Stimulated activated effector memory CD8-positive, alpha-beta T cell treated with anti-CD3 and anti-CD28 coated beads, Interleukin-12 subunit alpha, Interleukin-12 subunit beta, amount 100 ng/mL, for 72 hours (primary cell): ENCODE data around the gene PPP1R1A.

Experiments
- ATAC-seq: fragments of 150-1000 bp; cut with Tn5 transposase; 2 replicates; pipeline ENCODE4 v1.10.0; 2021
- DNase-seq, 2 donors: peaks; one replicate each; pipeline ENCODE4 v3.0.0; 2021 to 2022; ENCODE audit warnings: low spot score in 2 of 2
- H3K27ac Mint-ChIP-seq: one replicate; pipeline ENCODE4 v1.8.0; 2022; ENCODE audit warnings: mild to moderate bottlenecking, mixed read lengths
- H3K36me3 Mint-ChIP-seq: one replicate; pipeline ENCODE4 v1.8.0; 2022; ENCODE audit warnings: mild to moderate bottlenecking, mixed read lengths
- H3K4me1 Mint-ChIP-seq: one replicate; pipeline ENCODE4 v1.8.0; 2022; ENCODE audit warnings: mixed read lengths
- H3K4me3 Mint-ChIP-seq: one replicate; pipeline ENCODE4 v1.8.0; 2022; ENCODE audit warnings: mild to moderate bottlenecking, mixed read lengths
- H3K9me3 Mint-ChIP-seq: one replicate; pipeline ENCODE4 v1.8.0; 2022; ENCODE audit warnings: mixed read lengths

The PPP1R1A gene

DNA sequence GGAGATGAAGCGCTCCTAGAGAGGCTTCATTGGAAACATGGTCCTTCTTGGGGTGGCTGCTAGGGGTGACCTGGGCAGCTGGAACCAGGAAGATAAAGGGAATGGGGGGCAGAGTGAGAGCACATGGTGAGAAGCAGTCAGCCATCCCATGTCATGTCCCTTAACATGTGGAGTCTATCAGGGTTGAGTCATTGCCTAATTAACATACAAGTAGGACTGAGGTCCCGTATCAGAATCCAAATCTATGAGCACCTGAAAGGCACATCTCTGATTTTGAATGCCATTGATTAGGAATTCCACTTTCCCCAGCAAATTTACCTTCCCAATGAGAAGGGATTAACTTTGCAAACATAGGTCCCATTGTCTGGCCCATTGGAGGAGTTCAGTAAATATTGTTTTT lies 20.3 kb upstream of the PPP1R1A start:
- Mint-ChIP-seq H3K4me3 (no peak overlapping the region), H3K27ac (no peak overlapping the region), H3K9me3 (no peaks in the 10 kb centered on the region), H3K36me3 (no peaks in the 10 kb centered on the region), H3K4me1 (no peaks in the 10 kb centered on the region)
- ATAC-seq: no peak
- DNase-seq: no peak

DNA sequence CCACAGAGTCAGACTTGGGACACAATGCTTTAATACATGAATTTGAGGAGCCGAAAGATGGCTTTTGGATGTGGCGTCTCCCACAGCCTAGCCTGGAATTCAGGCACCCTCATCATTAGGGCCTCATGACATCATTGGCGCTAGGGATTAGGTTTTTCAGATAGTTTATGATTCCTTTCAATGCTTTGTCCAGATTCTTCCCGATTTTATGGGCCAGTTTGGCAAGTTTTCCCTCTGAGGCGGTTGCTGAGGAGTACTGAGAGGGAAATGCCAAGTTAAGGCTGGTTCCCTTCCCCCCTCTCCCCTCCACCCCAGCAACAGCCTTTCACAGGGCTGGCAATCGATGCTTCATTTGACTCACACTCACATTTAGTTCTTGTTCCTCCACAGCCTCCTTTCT lies 19.7 kb upstream of the PPP1R1A start:
- DNase-seq (no peak), ATAC-seq (no peak)
- H3K9me3 Mint-ChIP-seq: no peaks in the 10 kb centered on the region
- H3K4me3 Mint-ChIP-seq: no peak overlapping the region
- no peak overlapping the region for H3K27ac Mint-ChIP-seq
- H3K4me1 Mint-ChIP-seq: no peaks in the 10 kb centered on the region
- H3K36me3 Mint-ChIP-seq: no peaks in the 10 kb centered on the region

DNA sequence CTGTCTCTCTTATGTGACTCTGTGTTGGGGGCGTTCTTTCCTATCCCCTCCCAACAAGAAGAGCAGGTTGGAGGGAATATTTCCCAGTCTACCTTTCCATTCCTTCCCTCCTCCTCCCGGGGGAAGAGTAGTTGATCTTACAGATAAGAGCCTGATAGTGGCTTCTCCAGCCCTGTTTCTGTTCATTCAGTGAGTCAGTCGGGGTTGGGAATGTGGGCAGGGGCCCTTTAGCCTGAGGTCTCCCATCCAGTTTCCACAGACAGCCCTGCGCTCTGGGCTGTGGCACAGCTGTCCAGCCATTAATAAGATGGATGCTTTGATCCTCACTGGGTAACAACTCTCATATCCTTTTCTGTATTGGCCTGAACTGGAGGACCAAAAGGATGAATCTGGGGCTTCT lies 18.1 kb upstream of the PPP1R1A start:
- H3K9me3 Mint-ChIP-seq: no peaks in the 10 kb centered on the region
- ATAC-seq (no peak), DNase-seq (no peak)
- no peak overlapping the region for H3K4me3 Mint-ChIP-seq
- H3K27ac Mint-ChIP-seq: no peak overlapping the region
- H3K4me1 Mint-ChIP-seq: no peaks in the 10 kb centered on the region
- no peaks in the 10 kb centered on the region for H3K36me3 Mint-ChIP-seq

DNA sequence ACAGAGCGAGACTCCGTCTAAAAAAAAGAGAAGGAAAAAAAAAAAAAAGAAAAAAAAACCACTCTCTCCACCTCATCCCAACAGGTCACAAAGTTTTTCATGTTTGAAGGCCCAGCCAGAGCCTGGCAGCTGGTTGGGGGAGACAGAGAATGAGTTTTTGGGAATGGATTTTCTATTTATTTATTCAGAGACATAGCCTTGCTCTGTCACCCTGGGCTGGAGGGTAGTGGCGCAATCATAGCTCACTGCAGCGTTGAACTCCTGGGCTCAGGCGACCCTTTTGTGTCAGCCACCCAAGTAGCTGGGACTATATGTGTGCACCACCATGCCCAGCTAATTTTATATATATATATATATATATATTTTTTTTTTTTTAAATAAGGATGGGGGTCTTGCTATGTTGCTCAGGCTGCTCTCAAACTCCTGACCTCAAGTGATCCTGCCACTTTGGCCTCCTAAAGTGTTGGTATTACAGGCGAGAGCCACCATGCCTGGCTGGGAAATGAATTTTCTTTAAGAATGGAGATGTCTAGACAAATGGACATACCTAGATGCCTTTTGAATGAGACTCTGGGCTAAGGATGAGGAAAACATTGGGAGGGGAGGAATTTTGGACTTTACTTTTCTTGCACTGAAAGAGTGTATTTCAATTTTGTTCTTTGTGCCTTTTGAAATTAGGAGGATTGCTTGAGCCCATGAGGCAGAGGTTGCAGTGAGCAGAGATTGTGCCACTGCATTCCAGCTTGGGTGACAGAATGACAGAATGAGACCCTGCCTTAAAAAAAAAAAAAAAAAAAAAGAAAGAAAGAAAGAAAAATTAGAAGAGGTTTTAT lies 16.9 kb upstream of the PPP1R1A start:
- Mint-ChIP-seq H3K27ac (no peak overlapping the region), H3K4me3 (no peak overlapping the region), H3K4me1 (no peaks in the 10 kb centered on the region), H3K9me3 (no peaks in the 10 kb centered on the region), H3K36me3 (no peaks in the 10 kb centered on the region)
- DNase-seq: no peak
- ATAC-seq: no peak

DNA sequence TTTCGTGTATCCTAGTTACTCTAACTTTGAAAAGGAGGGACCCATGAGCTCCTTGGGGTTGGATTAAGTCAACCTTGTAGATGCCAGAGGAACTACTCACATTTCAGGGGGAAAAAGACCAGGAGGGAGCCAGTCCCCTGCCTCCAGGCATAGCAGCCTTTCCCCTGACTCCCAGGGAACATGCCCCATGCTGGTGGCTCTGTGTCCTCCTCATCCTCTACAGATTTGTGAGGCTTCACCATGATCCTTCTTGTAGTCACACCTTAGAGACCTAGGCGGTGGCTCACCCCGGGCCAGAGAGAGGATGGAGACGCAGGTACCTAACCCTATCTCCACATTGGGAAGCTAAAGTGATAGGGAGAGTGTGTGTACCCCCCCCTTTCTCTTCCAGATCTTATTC lies 16.0 kb upstream of the PPP1R1A start:
- DNase-seq: no peak

DNA sequence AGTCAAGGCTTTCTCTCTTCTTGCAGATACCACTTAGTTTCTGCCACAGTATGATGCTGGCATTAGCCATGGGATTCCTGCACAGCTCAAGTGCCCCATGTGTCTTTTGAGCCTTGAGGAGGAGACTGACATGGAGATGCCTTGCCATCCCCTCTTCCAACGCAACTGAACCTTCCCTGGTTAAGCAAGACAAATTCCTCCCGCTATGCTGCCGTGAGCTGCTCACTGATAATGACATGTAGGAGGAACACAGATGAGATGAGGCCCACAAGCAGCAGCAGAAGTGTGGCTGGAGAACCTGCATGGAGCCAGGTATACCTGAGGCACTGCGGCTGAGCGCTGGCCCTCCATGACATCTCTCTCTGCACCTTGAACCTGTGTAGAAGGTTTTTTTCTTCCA lies 15.4 kb upstream of the PPP1R1A start:
- Mint-ChIP-seq H3K4me3 (no peak overlapping the region), H3K4me1 (no peaks in the 10 kb centered on the region), H3K9me3 (no peaks in the 10 kb centered on the region), H3K36me3 (no peaks in the 10 kb centered on the region), H3K27ac (no peak overlapping the region)
- DNase-seq (no peak), ATAC-seq (no peak)

More for the DNA sequence above, 16.0 kb upstream of the PPP1R1A start:
- no peak overlapping the region for H3K4me3 Mint-ChIP-seq
- no peaks in the 10 kb centered on the region for H3K36me3 Mint-ChIP-seq
- no peaks in the 10 kb centered on the region for H3K4me1 Mint-ChIP-seq
- no peaks in the 10 kb centered on the region for H3K9me3 Mint-ChIP-seq
- ATAC-seq: no peak
- H3K27ac Mint-ChIP-seq: no peak overlapping the region

DNA sequence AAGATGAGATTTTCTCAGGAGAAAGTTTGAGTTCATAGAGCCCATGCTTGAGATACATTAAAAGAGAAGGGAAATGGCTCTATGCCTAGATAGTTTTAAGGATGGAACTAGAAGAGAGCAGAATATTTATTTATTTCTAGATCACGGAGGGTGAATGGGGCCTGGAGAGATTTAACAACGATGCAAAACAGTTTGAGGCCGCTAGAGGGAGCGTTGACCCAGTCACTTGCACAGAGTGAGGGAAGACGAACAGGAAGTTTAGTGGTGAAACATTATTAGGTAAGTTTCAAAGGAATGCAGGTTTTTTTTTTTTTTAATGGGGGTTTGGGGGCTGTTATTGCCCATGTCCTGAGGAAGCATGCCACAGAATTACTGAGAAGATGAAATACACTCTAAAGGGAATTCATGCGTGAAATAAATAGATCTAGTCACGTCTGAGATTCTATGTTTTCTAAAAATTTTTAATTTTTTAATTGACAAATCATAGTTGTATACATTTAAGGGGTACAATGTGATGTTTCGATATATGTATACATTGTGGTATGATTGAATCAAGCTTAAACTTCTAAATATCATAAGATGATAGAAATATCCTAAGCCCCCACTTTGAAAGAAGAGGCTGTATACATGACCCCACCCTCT lies 14.8 kb upstream of the PPP1R1A start:
- no peaks in the 10 kb centered on the region for H3K4me1 Mint-ChIP-seq
- no peak overlapping the region for H3K4me3 Mint-ChIP-seq
- no peaks in the 10 kb centered on the region for H3K9me3 Mint-ChIP-seq
- DNase-seq: peak; percentile 40 to 75
- H3K36me3 Mint-ChIP-seq: no peaks in the 10 kb centered on the region
- peak; percentile 86 for ATAC-seq
- no peak overlapping the region for H3K27ac Mint-ChIP-seq

DNA sequence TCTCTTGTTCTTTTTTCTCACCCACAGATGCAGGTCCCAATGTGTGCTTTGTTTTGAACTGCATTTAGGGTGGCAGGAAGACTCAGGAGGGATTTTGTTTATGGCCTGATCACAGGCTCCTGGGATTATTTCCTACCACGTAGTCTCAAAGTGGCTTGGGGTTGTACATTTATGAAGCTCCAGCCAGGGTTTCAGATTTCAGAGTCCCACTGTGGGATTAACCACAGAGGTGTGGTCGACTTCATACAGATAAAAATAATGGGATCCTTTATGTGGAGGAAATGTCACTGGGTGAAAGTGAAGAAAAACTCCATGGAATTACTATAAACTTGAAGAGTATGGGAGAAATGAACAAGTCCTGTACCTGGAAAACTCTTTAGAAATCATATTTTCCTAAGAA lies 14.2 kb upstream of the PPP1R1A start:
- Mint-ChIP-seq H3K4me1 (no peaks in the 10 kb centered on the region), H3K36me3 (no peaks in the 10 kb centered on the region), H3K27ac (no peak overlapping the region), H3K9me3 (no peaks in the 10 kb centered on the region), H3K4me3 (no peak overlapping the region)
- DNase-seq (no peak), ATAC-seq (no peak)

DNA sequence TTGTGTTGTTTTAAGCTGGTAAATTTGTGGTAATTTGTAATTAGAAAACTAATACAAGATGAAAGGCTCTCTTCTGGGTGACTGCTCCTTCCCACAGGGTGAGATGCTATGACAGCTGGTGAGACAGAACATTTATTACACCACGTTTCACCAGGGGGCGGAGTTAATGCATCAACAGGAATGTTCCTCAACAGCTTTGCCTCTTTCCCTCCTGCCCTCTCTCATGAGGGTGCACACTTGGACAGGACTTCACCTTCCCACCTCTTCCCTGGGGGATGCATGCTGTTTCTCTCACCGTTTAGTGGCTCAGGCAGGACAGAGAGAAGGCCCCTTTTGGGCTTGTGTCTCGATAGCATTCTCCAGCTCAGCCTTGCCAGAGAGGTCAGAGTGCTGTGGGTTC lies 13.4 kb upstream of the PPP1R1A start:
- no peaks in the 10 kb centered on the region for H3K36me3 Mint-ChIP-seq
- no peak for DNase-seq

DNA sequence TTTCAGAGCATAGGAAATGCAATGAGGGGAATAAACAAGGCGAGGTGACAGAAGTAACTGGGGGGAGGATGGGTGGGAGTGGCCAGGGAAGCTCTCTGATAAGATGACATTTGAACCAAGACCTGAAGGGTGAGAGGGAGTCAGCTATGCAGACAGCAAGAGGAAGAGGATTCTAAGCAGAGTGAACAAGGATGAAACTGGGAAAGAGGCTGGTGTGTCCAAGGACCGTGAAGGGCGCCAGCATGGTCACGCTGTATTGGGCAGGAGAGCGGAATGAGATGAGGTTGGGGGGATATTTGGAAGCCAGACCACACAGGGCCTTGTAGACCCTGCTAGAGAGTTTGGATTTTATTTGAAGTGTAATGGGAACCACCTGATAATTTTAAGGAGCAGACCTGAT lies 10.5 kb upstream of the PPP1R1A start:
- no peaks in the 10 kb centered on the region for H3K36me3 Mint-ChIP-seq
- H3K27ac Mint-ChIP-seq: no peak overlapping the region
- no peak overlapping the region for H3K4me3 Mint-ChIP-seq
- H3K4me1 Mint-ChIP-seq: no peaks in the 10 kb centered on the region
- no peaks in the 10 kb centered on the region for H3K9me3 Mint-ChIP-seq
- ATAC-seq: no peak
- DNase-seq: no peak

More for the DNA sequence above, 13.4 kb upstream of the PPP1R1A start:
- H3K27ac Mint-ChIP-seq: no peak overlapping the region
- ATAC-seq: no peak
- no peaks in the 10 kb centered on the region for H3K9me3 Mint-ChIP-seq
- H3K4me3 Mint-ChIP-seq: no peak overlapping the region
- no peaks in the 10 kb centered on the region for H3K4me1 Mint-ChIP-seq

DNA sequence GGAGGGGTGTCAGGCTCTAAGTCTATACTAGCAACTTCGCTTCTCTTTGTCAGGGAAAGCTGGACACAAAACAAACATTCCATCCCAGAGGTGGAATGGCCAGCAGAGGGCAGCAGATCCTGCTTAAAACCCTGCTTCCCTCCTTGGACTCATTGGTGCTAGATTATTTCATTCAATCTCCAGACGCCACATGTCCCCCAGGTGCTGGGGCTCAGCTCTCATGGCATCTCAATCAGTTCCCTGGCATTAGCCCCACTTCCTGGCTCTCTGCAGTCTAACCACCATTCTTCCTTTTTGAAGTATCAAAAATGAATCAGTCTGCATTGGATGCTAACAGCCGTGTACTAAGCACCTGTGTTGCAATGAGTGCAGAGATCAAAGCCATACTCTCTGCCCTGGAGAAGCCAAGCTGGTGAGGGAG lies 8.1 kb upstream of the PPP1R1A start:
- H3K27ac Mint-ChIP-seq: no peak overlapping the region
- no peaks in the 10 kb centered on the region for H3K4me1 Mint-ChIP-seq
- peak; percentile 37 to 67 for DNase-seq
- no peaks in the 10 kb centered on the region for H3K36me3 Mint-ChIP-seq
- peak; percentile 53 for ATAC-seq
- no peaks in the 10 kb centered on the region for H3K9me3 Mint-ChIP-seq
- H3K4me3 Mint-ChIP-seq: no peak overlapping the region

DNA sequence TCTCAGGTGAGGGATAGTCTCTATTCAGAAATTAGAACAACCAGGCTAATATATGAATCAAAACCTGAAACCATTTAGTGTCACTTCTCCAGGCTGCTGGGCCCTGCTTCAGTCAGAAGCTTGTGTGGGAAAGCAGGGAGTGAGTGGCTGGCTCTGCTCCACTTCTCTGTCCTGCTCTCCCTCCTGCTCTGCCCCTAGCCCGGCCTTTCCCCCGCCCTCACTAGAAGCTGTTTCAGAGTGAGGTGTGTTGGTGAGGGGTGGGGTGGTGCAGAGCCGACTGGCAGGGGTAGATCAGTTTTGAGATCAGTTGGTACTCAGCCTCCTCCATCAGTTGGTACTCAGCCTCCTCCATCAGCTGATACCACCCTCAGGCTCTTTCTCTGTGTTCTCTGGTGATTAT lies 7.0 kb upstream of the PPP1R1A start:
- no peaks in the 10 kb centered on the region for H3K9me3 Mint-ChIP-seq
- no peaks in the 10 kb centered on the region for H3K36me3 Mint-ChIP-seq
- no peak overlapping the region for H3K4me3 Mint-ChIP-seq
- no peak for ATAC-seq
- H3K27ac Mint-ChIP-seq: no peak overlapping the region
- no peaks in the 10 kb centered on the region for H3K4me1 Mint-ChIP-seq
- DNase-seq: no peak

DNA sequence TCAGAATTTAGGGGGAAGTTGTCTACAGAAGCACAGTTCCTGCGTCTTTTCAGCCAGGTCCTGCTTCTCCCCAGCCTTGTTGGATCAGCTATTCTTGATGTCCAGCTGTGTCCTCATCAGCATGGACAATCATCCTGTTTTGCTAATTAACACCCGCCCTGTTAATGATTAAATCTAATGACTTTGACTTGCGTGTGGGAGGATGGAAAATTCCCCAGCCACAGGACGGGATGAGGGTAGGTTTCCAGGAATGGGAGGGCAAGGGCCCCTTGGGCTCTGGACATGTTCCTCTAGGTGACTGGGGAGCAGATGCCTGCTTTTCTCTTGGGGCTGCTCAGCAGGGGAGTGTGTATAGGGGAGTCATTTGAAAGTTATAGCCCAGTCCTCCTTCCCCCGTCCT lies 5.3 kb upstream of the PPP1R1A start:
- DNase-seq (no peak), ATAC-seq (no peak)
- Mint-ChIP-seq H3K4me3 (no peak overlapping the region), H3K27ac (no peak overlapping the region), H3K4me1 (peaks cover 7% of the 10 kb centered on the region), H3K36me3 (no peaks in the 10 kb centered on the region), H3K9me3 (no peaks in the 10 kb centered on the region)

DNA sequence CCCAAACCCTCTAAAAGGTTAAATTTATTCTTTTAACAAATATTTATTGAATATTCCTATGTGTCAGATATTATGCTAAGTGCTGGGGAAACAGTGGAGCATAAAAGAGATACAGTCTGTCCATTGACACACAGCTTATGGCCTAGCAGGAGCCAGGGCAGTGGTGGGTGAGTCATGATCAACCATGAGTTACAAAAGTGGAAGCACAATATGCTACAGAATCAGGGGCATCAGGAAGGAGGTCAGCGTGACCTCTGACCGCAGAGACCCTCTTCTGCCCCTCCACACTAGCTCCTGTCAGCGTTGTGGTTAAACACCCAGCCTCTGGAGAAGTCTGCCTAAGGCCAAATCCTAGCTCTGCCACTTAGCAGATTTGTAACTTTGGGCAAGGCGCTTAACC lies 4.7 kb upstream of the PPP1R1A start:
- peaks cover 9% of the 10 kb centered on the region for H3K4me1 Mint-ChIP-seq
- H3K36me3 Mint-ChIP-seq: no peaks in the 10 kb centered on the region
- no peak overlapping the region for H3K27ac Mint-ChIP-seq
- no peaks in the 10 kb centered on the region for H3K9me3 Mint-ChIP-seq
- no peak for DNase-seq
- ATAC-seq: no peak
- H3K4me3 Mint-ChIP-seq: no peak overlapping the region

DNA sequence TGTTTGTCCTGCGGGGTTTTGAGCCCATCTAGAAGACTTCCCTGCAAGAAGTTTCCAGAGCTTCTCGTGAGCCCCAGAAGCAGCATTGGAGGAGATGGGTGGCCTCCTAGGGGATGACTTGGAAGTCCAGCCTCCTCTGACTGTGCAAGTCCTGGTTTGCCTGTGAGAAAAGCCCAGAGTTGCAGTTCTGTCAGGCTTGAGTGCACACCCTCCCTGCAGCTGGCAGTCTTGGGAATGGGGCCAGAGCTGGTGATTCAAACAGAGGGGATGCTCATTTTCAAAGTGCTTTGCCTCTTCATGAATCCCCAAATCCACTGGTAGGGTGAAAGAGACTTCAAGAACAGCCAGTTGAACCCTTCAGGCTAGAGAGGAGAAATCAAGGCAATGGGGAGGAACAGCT lies 3.9 kb upstream of the PPP1R1A start:
- DNase-seq (no peak), ATAC-seq (no peak)
- Mint-ChIP-seq H3K4me3 (no peak overlapping the region), H3K4me1 (peaks cover 9% of the 10 kb centered on the region), H3K27ac (no peak overlapping the region), H3K9me3 (no peaks in the 10 kb centered on the region), H3K36me3 (no peaks in the 10 kb centered on the region)

DNA sequence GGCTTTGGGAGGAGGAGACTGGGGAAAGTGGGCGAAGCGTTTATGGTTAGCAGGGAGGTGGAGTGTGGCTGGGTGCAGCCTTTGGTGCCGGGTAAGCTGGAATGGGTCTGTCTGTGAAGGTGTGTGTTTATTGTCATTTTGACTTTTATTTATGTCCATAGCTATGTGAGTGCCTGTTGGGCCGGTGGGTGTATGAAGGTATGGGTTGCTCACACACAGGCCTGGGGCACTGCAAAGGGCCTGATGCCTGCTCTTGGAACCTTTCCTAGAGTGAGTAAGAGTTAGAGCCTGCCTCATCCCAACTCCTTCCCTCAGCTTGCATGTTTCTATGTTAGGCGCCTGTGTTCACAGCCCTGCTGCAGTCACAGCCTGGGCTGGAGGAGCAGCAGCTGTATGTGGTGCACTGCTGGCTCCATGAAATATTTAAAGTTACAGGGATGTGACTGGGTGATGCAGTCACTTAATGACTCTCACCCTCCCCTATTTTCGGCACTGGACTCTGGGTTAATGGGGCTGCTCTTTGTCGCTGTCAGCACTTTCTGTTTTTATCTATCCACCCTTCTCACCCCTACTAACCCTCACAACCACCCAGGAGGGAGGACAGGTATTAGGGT lies 2.6 kb upstream of the PPP1R1A start:
- H3K4me3 Mint-ChIP-seq: no peak overlapping the region
- H3K27ac Mint-ChIP-seq: no peak overlapping the region
- H3K4me1 Mint-ChIP-seq: peaks cover 9% of the 10 kb centered on the region
- no peaks in the 10 kb centered on the region for H3K36me3 Mint-ChIP-seq
- H3K9me3 Mint-ChIP-seq: no peaks in the 10 kb centered on the region
- ATAC-seq (no peak), DNase-seq (no peak)
